Measurements from ENCODE around the gene CERS2.

CERS2 gene

DNA sequence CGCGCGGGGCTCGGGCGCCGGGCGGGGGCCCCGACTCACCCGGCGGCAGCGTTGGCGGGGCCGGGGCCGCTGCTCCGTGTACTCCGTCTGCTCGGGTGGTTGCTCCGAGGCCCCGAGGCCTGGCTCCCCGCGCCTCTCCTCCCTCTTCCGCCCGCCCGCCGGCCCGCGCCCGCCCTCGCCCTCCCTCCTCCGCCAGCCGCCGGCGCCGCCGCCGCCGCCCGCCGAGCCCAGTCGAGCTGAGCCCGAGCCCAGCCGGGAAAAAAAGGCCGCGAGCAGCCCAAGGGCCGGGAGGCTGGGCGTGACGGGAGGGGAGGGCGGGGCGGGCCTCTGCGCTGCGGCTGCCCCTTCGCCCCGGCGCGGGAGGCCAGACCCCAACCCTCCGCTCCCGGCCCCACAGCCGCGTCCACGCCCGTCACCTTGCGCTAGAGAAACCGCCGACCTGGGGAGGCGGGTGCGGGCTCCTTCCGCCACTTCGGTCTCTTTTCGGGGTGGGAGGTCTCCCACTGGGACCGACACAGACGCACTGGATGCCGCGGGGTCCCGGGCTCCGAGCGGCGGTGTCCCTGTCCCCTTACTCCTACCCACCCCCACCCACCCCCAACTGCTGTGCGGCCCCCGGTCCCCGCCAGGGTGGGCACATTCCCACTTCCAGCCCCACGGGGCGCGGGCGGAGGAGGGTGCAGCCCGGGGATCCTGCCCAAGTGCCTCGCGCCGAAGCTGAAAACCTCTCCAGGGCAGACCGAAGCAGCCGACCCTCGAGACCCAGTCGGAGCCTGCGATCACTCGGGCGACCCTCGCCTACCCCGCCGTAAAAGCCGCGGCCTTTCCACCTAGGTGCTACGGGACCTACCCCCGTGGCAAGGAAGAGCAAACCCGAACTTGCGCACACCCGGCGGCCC lies at the start of gene CERS2 (continued):
- TF ChIP-seq ZBTB49 (tag by site-specific recombination; IDR thresholded peaks at IDR 0.05; ENCODE audit: low read depth) (no peak), ZNF398 (tag by site-specific recombination; IDR thresholded peaks at IDR 0.05) (peak; percentile 69; the same call in 1 of the 2 replicates), ZNF664 (tag by site-specific recombination; IDR thresholded peaks at IDR 0.05) (no peak), ZNF248 (tag by site-specific recombination; IDR thresholded peaks at IDR 0.05) (no peak), ZNF404 (tag by site-specific recombination; IDR thresholded peaks at IDR 0.05) (no peak), ZBTB17 (tag by site-specific recombination; IDR thresholded peaks at IDR 0.05) (peak; percentile 79), ZNF501 (tag by site-specific recombination; IDR thresholded peaks at IDR 0.05) (no peak), ZBTB48 (tag by site-specific recombination; IDR thresholded peaks at IDR 0.05) (no peak), ZNF155 (tag by site-specific recombination; IDR thresholded peaks at IDR 0.05) (no peak), ZNF677 (tag by site-specific recombination; IDR thresholded peaks at IDR 0.05) (no peak), ZNF239 (tag by site-specific recombination; IDR thresholded peaks at IDR 0.05) (no peak), ZNF335 (tag by site-specific recombination; conservative IDR thresholded peaks at IDR 0.05) (peak; percentile 45; the same call in 1 of the 2 replicates), BCL11B (tag by site-specific recombination; IDR thresholded peaks at IDR 0.05; ENCODE audit: low read depth) (no peak), TSHZ1 (tag by site-specific recombination; IDR thresholded peaks at IDR 0.05; ENCODE audit: borderline replicate concordance) (no peak), ZNF654 (tag by site-specific recombination; IDR thresholded peaks at IDR 0.05; ENCODE audit: low read depth) (no peak), ZFHX2 (tag by site-specific recombination; conservative IDR thresholded peaks at IDR 0.05) (no peak), ZNF341 (tag by site-specific recombination; IDR thresholded peaks at IDR 0.05; ENCODE audit: low read depth) (no peak), HOXC10 (CRISPR knock-in tag; IDR thresholded peaks at IDR 0.05) (no peak), ZNF350 (tag by site-specific recombination; IDR thresholded peaks at IDR 0.05) (no peak), ZNF785 (tag by site-specific recombination; IDR thresholded peaks at IDR 0.05) (no peak), ZSCAN23 (tag by site-specific recombination; IDR thresholded peaks at IDR 0.05) (no peak), ZNF843 (tag by site-specific recombination; IDR thresholded peaks at IDR 0.05) (no peak), ZNF416 (tag by site-specific recombination; IDR thresholded peaks at IDR 0.05) (no peak), OSR2 (tag by site-specific recombination; IDR thresholded peaks at IDR 0.05) (no peak), ZBTB6 (tag by site-specific recombination; IDR thresholded peaks at IDR 0.05) (no peak), SP3 (tag by site-specific recombination; IDR thresholded peaks at IDR 0.05) (peak; percentile 35), ZNF658 (tag by site-specific recombination; IDR thresholded peaks at IDR 0.05) (no peak), ZBTB8A (tag by site-specific recombination; IDR thresholded peaks at IDR 0.05) (peak; percentile 87), ZNF555 (tag by site-specific recombination; conservative IDR thresholded peaks at IDR 0.05) (no peak), ZNF629 (tag by site-specific recombination; IDR thresholded peaks at IDR 0.05) (no peak)
- TF ChIP-seq, protein P1, sequence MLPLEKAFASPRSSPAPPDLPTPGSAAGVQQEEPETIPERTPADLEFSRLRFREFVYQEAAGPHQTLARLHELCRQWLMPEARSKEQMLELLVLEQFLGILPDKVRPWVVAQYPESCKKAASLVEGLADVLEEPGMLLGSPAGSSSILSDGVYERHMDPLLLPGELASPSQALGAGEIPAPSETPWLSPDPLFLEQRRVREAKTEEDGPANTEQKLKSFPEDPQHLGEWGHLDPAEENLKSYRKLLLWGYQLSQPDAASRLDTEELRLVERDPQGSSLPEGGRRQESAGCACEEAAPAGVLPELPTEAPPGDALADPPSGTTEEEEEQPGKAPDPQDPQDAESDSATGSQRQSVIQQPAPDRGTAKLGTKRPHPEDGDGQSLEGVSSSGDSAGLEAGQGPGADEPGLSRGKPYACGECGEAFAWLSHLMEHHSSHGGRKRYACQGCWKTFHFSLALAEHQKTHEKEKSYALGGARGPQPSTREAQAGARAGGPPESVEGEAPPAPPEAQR (tag by site-specific recombination; IDR thresholded peaks at IDR 0.05) = no peak

Measured in HEK293 (cell line).